ENCODE data around the gene PRSS22. TPM values are rescaled to one million over a fixed set of nuclear protein-coding genes. Genes with fewer than 3 reads are reported as not detected.

Gene PRSS22
- total RNA-seq, 1 donor from 2014 or later: 76.0 TPM

DNA sequence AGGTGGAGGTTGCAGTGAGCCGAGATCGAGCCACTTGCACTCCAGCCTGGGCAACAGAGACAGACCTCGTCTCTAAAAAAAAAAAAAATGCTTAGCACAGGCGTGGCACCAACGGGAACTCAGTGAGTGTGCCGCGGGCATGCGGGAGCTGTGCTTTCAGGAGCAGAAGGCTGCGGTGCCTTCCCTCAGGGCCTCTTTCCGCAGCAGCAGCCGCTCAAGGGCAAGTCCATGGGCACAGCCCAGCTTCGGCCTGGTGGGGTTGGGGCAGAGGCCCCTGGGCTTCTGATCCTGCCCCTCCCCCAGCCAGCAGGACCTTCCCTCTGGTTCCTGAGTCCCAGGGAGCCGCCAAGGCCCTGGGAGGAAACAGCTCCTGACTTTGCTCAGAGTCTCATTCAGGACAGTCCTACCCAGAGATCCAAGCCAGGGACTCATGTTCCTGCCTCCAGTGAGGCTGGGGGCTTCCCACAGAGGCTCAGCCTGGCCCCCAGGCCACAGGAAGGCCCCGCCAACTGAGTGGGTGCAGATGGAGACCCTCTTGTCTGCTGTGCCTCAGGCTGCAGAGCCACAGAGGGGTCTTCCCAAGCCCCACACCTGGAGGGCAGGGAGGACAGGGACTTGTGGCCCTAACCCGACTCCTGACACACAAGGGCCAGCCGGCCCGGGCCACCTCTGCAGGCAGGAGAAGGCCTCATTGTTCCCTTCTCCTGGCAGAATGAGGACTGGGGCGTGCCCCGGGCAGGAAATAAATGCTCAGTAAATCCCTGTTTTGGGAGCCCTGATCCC, 31.2 kb downstream of the PRSS22 start:
- DNase-seq (ENCODE audit: low read depth): no peak
- Histone ChIP-seq H3K27me3 (ENCODE audit: control insufficient read depth, insufficient read depth, low read length) (peaks cover 2% of the 10 kb centered on the region), H3K4me3 (ENCODE audit: low read depth, low read length) (no peak overlapping the region), H3K36me3 (ENCODE audit: control insufficient read depth, insufficient read depth, low read length) (no peaks in the 10 kb centered on the region)
- no peak for TF ChIP-seq CTCF (IDR thresholded peaks at IDR 0.05; ENCODE audit: insufficient read depth, low read length, poor library complexity, severe bottlenecking)

DNA sequence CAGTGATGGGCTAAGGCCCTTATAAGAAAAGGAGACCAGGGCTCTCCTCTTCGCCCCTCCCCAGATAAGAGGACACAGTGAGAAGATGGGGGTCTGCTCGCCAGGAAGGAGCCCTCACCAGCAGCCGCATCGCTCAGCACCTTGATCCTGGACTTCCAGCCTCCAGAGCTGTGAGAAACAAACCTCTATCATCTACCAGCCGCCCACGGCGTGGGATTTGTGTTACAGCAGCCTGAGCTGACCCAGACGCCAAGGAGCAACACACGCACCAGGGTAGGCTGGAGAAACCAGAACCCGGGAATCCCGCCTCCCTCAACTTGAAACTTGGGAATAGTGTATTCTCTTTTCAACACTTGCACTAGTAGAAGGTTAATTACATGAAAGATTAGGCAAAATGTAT, 32.1 kb downstream of the PRSS22 start:
- Histone ChIP-seq H3K27me3 (ENCODE audit: control insufficient read depth, insufficient read depth, low read length) (peaks cover 2% of the 10 kb centered on the region), H3K4me3 (ENCODE audit: low read depth, low read length) (no peak overlapping the region), H3K36me3 (ENCODE audit: control insufficient read depth, insufficient read depth, low read length) (no peaks in the 10 kb centered on the region)
- no peak for TF ChIP-seq CTCF (IDR thresholded peaks at IDR 0.05; ENCODE audit: insufficient read depth, low read length, poor library complexity, severe bottlenecking)
- DNase-seq (ENCODE audit: low read depth): no peak

- DNase-seq (ENCODE audit: low read depth): no peak
- Histone ChIP-seq H3K36me3 (ENCODE audit: control insufficient read depth, insufficient read depth, low read length) (no peaks in the 10 kb centered on the region), H3K4me3 (ENCODE audit: low read depth, low read length) (no peak overlapping the region), H3K27me3 (ENCODE audit: control insufficient read depth, insufficient read depth, low read length) (peaks cover 2% of the 10 kb centered on the region)
- TF ChIP-seq CTCF (IDR thresholded peaks at IDR 0.05; ENCODE audit: insufficient read depth, low read length, poor library complexity, severe bottlenecking): no peak
Measured at GRCh38 chr16:2825049-2825742, 32.8 kb downstream of the PRSS22 start.

DNA sequence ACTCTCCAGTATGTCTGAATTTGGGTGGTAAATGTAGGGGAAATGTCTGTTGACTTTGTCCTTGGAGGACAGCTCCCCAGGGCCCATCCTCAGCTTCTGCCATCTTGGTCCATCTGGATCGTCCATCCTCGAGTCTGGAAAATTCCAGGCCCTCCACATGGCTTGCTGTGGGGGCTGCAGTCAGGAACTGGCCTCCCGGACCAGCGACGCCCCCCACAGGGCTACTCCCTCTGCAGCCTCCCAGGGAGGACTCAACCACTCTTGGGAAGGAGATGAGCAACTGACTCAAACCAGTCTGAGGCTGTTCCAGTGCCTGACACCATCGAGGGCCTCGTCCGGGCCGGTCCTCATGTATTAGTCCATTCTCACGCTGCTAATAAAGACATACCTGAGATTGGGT, 33.3 kb downstream of the PRSS22 start:
- H3K27me3 ChIP-seq (ENCODE audit: control insufficient read depth, insufficient read depth, low read length): peaks cover 2% of the 10 kb centered on the region
- H3K4me3 ChIP-seq (ENCODE audit: low read depth, low read length): no peak overlapping the region
- H3K36me3 ChIP-seq (ENCODE audit: control insufficient read depth, insufficient read depth, low read length): no peaks in the 10 kb centered on the region
- DNase-seq (ENCODE audit: low read depth): no peak
- TF ChIP-seq CTCF (IDR thresholded peaks at IDR 0.05; ENCODE audit: insufficient read depth, low read length, poor library complexity, severe bottlenecking): no peak

DNA sequence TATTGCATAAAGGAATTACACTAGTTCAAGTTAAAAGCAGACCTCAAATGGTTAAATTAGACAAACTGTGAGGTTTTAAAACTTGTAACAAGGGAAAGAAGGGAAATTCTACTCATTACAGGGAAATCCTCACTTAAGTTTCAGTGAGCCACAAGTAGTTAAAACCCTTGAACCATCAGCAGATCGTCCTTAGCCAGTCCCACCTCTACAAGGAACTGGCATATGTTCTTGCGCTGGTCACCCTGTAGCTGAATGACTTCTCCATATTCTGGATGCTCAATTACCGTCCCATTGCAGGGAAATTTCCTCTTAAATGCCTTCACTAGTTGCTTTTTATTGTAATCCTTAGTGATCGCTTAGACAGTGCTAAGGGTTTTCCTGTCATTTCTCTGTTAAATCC, 35.5 kb downstream of the PRSS22 start:
- Histone ChIP-seq H3K4me3 (ENCODE audit: low read depth, low read length) (no peak overlapping the region), H3K27me3 (ENCODE audit: control insufficient read depth, insufficient read depth, low read length) (peaks cover 2% of the 10 kb centered on the region), H3K36me3 (ENCODE audit: control insufficient read depth, insufficient read depth, low read length) (no peaks in the 10 kb centered on the region)
- TF ChIP-seq CTCF (IDR thresholded peaks at IDR 0.05; ENCODE audit: insufficient read depth, low read length, poor library complexity, severe bottlenecking): no peak
- no peak for DNase-seq (ENCODE audit: low read depth)

Measured in kidney epithelial cell (primary cell).